Endothelial cell of umbilical vein (primary cell): Measurements from ENCODE around the gene ARTN. TPM values are rescaled to one million over a fixed set of nuclear protein-coding genes. Genes with fewer than 3 reads are reported as not detected.

ENCODE experiments used
- BruUV-seq: library from RNA; stranded (reverse); fragments of 400-500 nt; replicated peaks from 2 replicates; lab custom pipeline; 2021; lab: Mats Ljungman, UMichigan
- CTCF ChIA-PET: fragments of 300-600, 350-600 bp; sonication (Branson Sonifier 250); formaldehyde crosslinking; loops from one replicate; lab custom pipeline; 2021; ENCODE audit warnings: antibody characterized with exemption, inconsistent platforms; lab: Charles Lee
- POLR2A ChIA-PET: fragments of 300-600, 350-600 bp; sonication (Branson Sonifier 250); formaldehyde crosslinking; loops from one replicate; lab custom pipeline; 2021; ENCODE audit warnings: antibody characterized with exemption, inconsistent platforms; lab: Charles Lee
- DNase-seq: peaks from one replicate; pipeline ENCODE4 v3.0.0-alpha.2; 2011; ENCODE audit warnings: low read depth, low spot score
- FAIRE-seq: peaks from 2 replicates; lab custom pipeline; 2011; peaks lifted over from hg19 to GRCh38; lab: Jason Lieb, UNC
- H2AFZ ChIP-seq: 2 replicates; pipeline ENCODE4 v1.6.0; 2012; ENCODE audit warnings: low read depth, low read length, control low read depth, inconsistent platforms
- H3K27ac ChIP-seq: 2 replicates; pipeline ENCODE4 v1.5.1; 2011; ENCODE audit warnings: low read depth, mild to moderate bottlenecking, control low read depth, low read length, moderate library complexity; ENCODE audit not compliant: insufficient read depth
- H3K27me3 ChIP-seq, 2 experiments: 2 replicates each; pipeline versions ENCODE4 v1.6.0 to v1.6.1; 2011; ENCODE audit warnings: low read length in 2 of 2, mixed read lengths in 1 of 2; ENCODE audit not compliant: control insufficient read depth in 2 of 2, insufficient read depth in 2 of 2
- H3K36me3 ChIP-seq, 2 experiments: 2 replicates in 1 of 2; 3 replicates in 1 of 2; pipeline ENCODE4 v1.5.1; 2011; ENCODE audit warnings: low read length in 2 of 2, mild to moderate bottlenecking in 1 of 2, moderate library complexity in 1 of 2; ENCODE audit not compliant: control insufficient read depth in 2 of 2, insufficient read depth in 2 of 2; ENCODE audit errors: extremely low read depth in 1 of 2
- H3K4me1 ChIP-seq: 3 replicates; pipeline ENCODE4 v1.5.1; 2011; ENCODE audit warnings: mild to moderate bottlenecking, low read length; ENCODE audit not compliant: control insufficient read depth, insufficient read depth; ENCODE audit errors: extremely low read depth
- H3K4me2 ChIP-seq: 2 replicates; pipeline ENCODE4 v1.6.1; 2011; ENCODE audit warnings: low read length, control low read depth, mixed read lengths; ENCODE audit not compliant: insufficient read depth
- H3K4me3 ChIP-seq, 3 experiments: fragments of 200-600 bp in 1 of 3; sonication (generic), shearing (Covaris generic) in 1 of 3; replicated peaks in 1 of 3; 2 replicates each; pipeline ENCODE4 v1.5.1; 2011 to 2016; ENCODE audit warnings: control low read depth in 3 of 3, low read length in 3 of 3, mild to moderate bottlenecking in 2 of 3, inconsistent platforms in 1 of 3, low read depth in 1 of 3, moderate library complexity in 1 of 3; ENCODE audit not compliant: insufficient read depth in 1 of 3
- H3K79me2 ChIP-seq: 2 replicates; pipeline ENCODE4 v1.6.0; 2012; ENCODE audit warnings: low read length, inconsistent platforms; ENCODE audit not compliant: control insufficient read depth, insufficient read depth
- H3K9ac ChIP-seq: replicated peaks from 2 replicates; pipeline ENCODE3; 2011; ENCODE audit warnings: low read length, control low read depth; ENCODE audit not compliant: insufficient read depth; ENCODE audit errors: extremely low read depth
- H3K9me1 ChIP-seq: replicated peaks from 3 replicates; pipeline ENCODE4 v1.6.0; 2011; ENCODE audit warnings: mild to moderate bottlenecking, low read length; ENCODE audit not compliant: control insufficient read depth, insufficient read depth; ENCODE audit errors: extremely low read depth
- H3K9me3 ChIP-seq: replicated peaks from 2 replicates; pipeline ENCODE4 v1.5.1; 2012; ENCODE audit warnings: low read length, inconsistent platforms; ENCODE audit not compliant: control insufficient read depth, insufficient read depth
- H4K20me1 ChIP-seq: replicated peaks from 2 replicates; pipeline ENCODE3; 2011; ENCODE audit warnings: mild to moderate bottlenecking, low read length; ENCODE audit not compliant: control insufficient read depth, insufficient read depth; ENCODE audit errors: extremely low read depth
- CTCF ChIP-seq, 2 donors: IDR thresholded peaks; 1 replicate in 1 of 2; 2 replicates in 1 of 2; pipeline ENCODE4 v1.5.1; 2011; ENCODE audit warnings: low read length in 2 of 2, mild to moderate bottlenecking in 2 of 2, moderate library complexity in 2 of 2, control low read depth in 1 of 2, inconsistent platforms in 1 of 2, low read depth in 1 of 2; ENCODE audit not compliant: insufficient read depth in 1 of 2; ENCODE audit errors: extremely low read depth in 1 of 2
- EZH2 ChIP-seq: IDR thresholded peaks from 2 replicates; pipeline ENCODE4 v1.6.1; 2012; ENCODE audit warnings: borderline replicate concordance, low read depth, mild to moderate bottlenecking, moderate library complexity, low read length, inconsistent platforms; ENCODE audit not compliant: severe bottlenecking
- FOS ChIP-seq: IDR thresholded peaks from 2 replicates; pipeline ENCODE4 v1.6.1; 2011; ENCODE audit warnings: mild to moderate bottlenecking, low read length, moderate library complexity, borderline replicate concordance; ENCODE audit not compliant: insufficient read depth
- GATA2 ChIP-seq: IDR thresholded peaks from 2 replicates; pipeline ENCODE4 v1.7.0; 2011; ENCODE audit warnings: low read depth, mild to moderate bottlenecking, moderate library complexity, mixed read lengths, low read length; ENCODE audit not compliant: insufficient read length, insufficient read depth
- JUN ChIP-seq: IDR thresholded peaks from 2 replicates; pipeline ENCODE4 v1.6.1; 2011; ENCODE audit warnings: borderline replicate concordance, low read depth; ENCODE audit not compliant: insufficient read length, insufficient read depth
- MAX ChIP-seq: IDR thresholded peaks from 2 replicates; pipeline ENCODE4 v1.6.1; 2011; ENCODE audit not compliant: insufficient read depth, insufficient read length
- MYC ChIP-seq: IDR thresholded peaks from one replicate; pipeline ENCODE4 v1.6.1; 2011; ENCODE audit warnings: mild to moderate bottlenecking, low read depth, low read length
- POLR2A ChIP-seq: IDR thresholded peaks from 2 replicates; pipeline ENCODE4 v1.6.1; 2012; ENCODE audit warnings: low read depth, mild to moderate bottlenecking, control low read depth, low read length
- POLR2AphosphoS5 ChIP-seq: IDR thresholded peaks from 2 replicates; pipeline ENCODE4 v1.6.1; 2012; ENCODE audit warnings: low read depth, mild to moderate bottlenecking, control low read depth, low read length, moderate library complexity; ENCODE audit not compliant: insufficient read depth
- dilution Hi-C: fragments of 300-500 bp; cut with MboI; formaldehyde crosslinking; loops from one replicate; pipeline ENCODE4 v1.15.0; 2019; ENCODE audit warnings: low sequenced_read_pairs; ENCODE audit not compliant: extremely low pct_ligation_motif_present
- intact Hi-C: fragments of 100-400 bp; cut with micrococcal nuclease; formaldehyde crosslinking; loops from one replicate; pipeline ENCODE4 v1.10.0; 2022
- polyA plus RNA-seq, 4 experiments: library from polyadenylated mRNA; depleted of rRNA in 3 of 4; stranded (reverse) in 3 of 4; unstranded in 1 of 4; fragments of >200 nt; gene quantifications; 2 replicates each; pipeline versions ENCODE4 v1.2.1 to v1.2.3, GENCODE V29; 2011 to 2012; ENCODE audit warnings: missing spikeins in 1 of 4
- total RNA-seq: library from RNA; stranded (reverse); gene quantifications from 2 replicates; pipeline ENCODE4 v1.2.3, GENCODE V29; 2021

ARTN gene
- total and polyA plus RNA-seq, 2 donors (not counting 3 experiments of a cell fraction or from before 2014, with no cell fraction given) = 0.11 to 0.18 TPM

DNA sequence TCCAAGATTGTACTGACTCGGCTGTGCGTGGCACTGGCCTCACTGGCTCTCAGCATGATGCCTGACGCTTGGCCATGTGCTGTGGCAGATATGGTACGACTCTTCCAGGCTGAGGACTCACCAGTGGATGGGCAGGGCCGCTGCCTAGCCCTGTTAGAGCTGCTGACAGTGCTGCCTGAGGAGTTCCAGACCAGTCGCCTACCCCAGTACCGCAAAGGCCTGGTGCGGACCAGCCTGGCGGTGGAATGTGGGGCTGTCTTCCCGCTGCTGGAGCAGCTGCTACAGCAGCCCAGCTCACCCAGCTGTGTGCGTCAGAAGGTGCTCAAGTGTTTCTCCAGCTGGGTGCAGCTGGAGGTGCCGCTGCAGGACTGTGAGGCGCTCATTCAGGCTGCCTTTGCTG lies 16.1 kb downstream of the ARTN start:
- POLR2A ChIA-PET = no interaction called here

More for the DNA sequence above, 16.1 kb downstream of the ARTN start:
- Histone ChIP-seq H3K9me3 (no peaks in the 10 kb centered on the region), H3K36me3 (peaks cover 0 to 4% of the 10 kb centered on the region in 2 experiments), H3K4me2 (no peak overlapping the region), H3K4me1 (peaks cover 20% of the 10 kb centered on the region), H3K9ac (no peak overlapping the region), H4K20me1 (no peaks in the 10 kb centered on the region), H3K4me3 (no peak overlapping the region), H3K27me3 (no peaks in the 10 kb centered on the region), H3K27ac (no peak overlapping the region), H2AFZ (no peak overlapping the region), H3K79me2 (peaks cover 5% of the 10 kb centered on the region), H3K9me1 (no peaks in the 10 kb centered on the region)
- intact Hi-C loops = loop anchor here (5.0 kb wide), 1 partner anchor 98 kb away; no protein-coding TSS in a partner anchor
- BruUV-seq = no TSS peak
- CTCF ChIA-PET = interaction anchor here (6.9 kb wide), 1 partner anchor 185 kb away, joined by 69 read pairs; no protein-coding TSS in a partner anchor
- TF ChIP-seq GATA2 (no peak), EZH2 (no peak), MYC (no peak), CTCF (IDR thresholded peaks at IDR 0.05; ENCODE audit: extremely low read depth in 1 of 2, insufficient read depth in 1 of 2, low read depth in 1 of 2, low read length in 2 of 2) (no peak), POLR2AphosphoS5 (no peak), FOS (no peak), POLR2A (no peak), MAX (no peak), JUN (no peak)
- DNase-seq (no peak), FAIRE-seq (no peak)
- dilution Hi-C loops = loop anchor here (25.0 kb wide), 1 partner anchor 187 kb away; no protein-coding TSS in a partner anchor
